ENCODE measurements around the gene C1QTNF6.

The C1QTNF6 gene

GRCh38 chr22:37209140-37209845, 21.2 kb upstream of the C1QTNF6 start:
- Histone ChIP-seq H3K27me3 (ENCODE audit: insufficient read depth, low read length, poor library complexity, severe bottlenecking) (no peaks in the 10 kb centered on the region), H3K4me1 (ENCODE audit: insufficient read depth, low read length, poor library complexity, severe bottlenecking) (peaks cover 3% of the 10 kb centered on the region), H4K20me1 (ENCODE audit: insufficient read depth, low read length, poor library complexity, severe bottlenecking) (no peaks in the 10 kb centered on the region), H3K9me3 (ENCODE audit: insufficient read depth, low read depth, low read length) (no peaks in the 10 kb centered on the region), H3K4me2 (ENCODE audit: low read depth, low read length, poor library complexity, severe bottlenecking) (no peak overlapping the region), H3K36me3 (ENCODE audit: insufficient read depth, low read length) (no peaks in the 10 kb centered on the region), H3K9me2 (replicated peaks; ENCODE audit: low read depth, low read length) (no peaks in the 10 kb centered on the region), H3K9ac (ENCODE audit: low read depth, low read length, poor library complexity, severe bottlenecking) (no peak overlapping the region), H3F3A (ENCODE audit: low read depth) (no peaks in the 10 kb centered on the region), H2AFZ (ENCODE audit: low read length) (no peak overlapping the region), H3K4me3 (ENCODE audit: low read length, poor library complexity, severe bottlenecking) (no peak overlapping the region), H3K79me2 (ENCODE audit: insufficient read depth, low read length) (no peaks in the 10 kb centered on the region)
- TF ChIP-seq CTCF (conservative IDR thresholded peaks at IDR 0.05; ENCODE audit: low read length) (no peak), EZH2phosphoT487 (IDR thresholded peaks at IDR 0.05; ENCODE audit: borderline replicate concordance) (no peak)

- Histone ChIP-seq H3K4me3 (ENCODE audit: low read length, poor library complexity, severe bottlenecking) (no peak overlapping the region), H4K20me1 (ENCODE audit: insufficient read depth, low read length, poor library complexity, severe bottlenecking) (no peaks in the 10 kb centered on the region), H3K9ac (ENCODE audit: low read depth, low read length, poor library complexity, severe bottlenecking) (no peak overlapping the region), H3K36me3 (ENCODE audit: insufficient read depth, low read length) (no peaks in the 10 kb centered on the region), H3K4me2 (ENCODE audit: low read depth, low read length, poor library complexity, severe bottlenecking) (no peak overlapping the region), H2AFZ (ENCODE audit: low read length) (no peak overlapping the region), H3K9me3 (ENCODE audit: insufficient read depth, low read depth, low read length) (no peaks in the 10 kb centered on the region), H3K79me2 (ENCODE audit: insufficient read depth, low read length) (no peaks in the 10 kb centered on the region), H3K27me3 (ENCODE audit: insufficient read depth, low read length, poor library complexity, severe bottlenecking) (no peaks in the 10 kb centered on the region), H3K9me2 (replicated peaks; ENCODE audit: low read depth, low read length) (no peaks in the 10 kb centered on the region), H3K4me1 (ENCODE audit: insufficient read depth, low read length, poor library complexity, severe bottlenecking) (peaks cover 3% of the 10 kb centered on the region), H3F3A (ENCODE audit: low read depth) (no peaks in the 10 kb centered on the region)
- TF ChIP-seq CTCF (conservative IDR thresholded peaks at IDR 0.05; ENCODE audit: low read length) = no peak
- TF ChIP-seq EZH2phosphoT487 (IDR thresholded peaks at IDR 0.05; ENCODE audit: borderline replicate concordance) = no peak
Observed at GRCh38 chr22:37208401-37209139, 20.5 kb upstream of the C1QTNF6 start.

- H3K9ac ChIP-seq (ENCODE audit: low read depth, low read length, poor library complexity, severe bottlenecking) = no peak overlapping the region
Observed at GRCh38 chr22:37207981-37208380, 19.9 kb upstream of the C1QTNF6 start.

More at GRCh38 chr22:37207981-37208380, 19.9 kb upstream of the C1QTNF6 start:
- H3K4me3 ChIP-seq (ENCODE audit: low read length, poor library complexity, severe bottlenecking) = no peak overlapping the region
- H3K27me3 ChIP-seq (ENCODE audit: insufficient read depth, low read length, poor library complexity, severe bottlenecking) = no peaks in the 10 kb centered on the region
- H3K79me2 ChIP-seq (ENCODE audit: insufficient read depth, low read length) = no peaks in the 10 kb centered on the region
- H4K20me1 ChIP-seq (ENCODE audit: insufficient read depth, low read length, poor library complexity, severe bottlenecking) = no peaks in the 10 kb centered on the region
- no peaks in the 10 kb centered on the region for H3K36me3 ChIP-seq (ENCODE audit: insufficient read depth, low read length)
- H2AFZ ChIP-seq (ENCODE audit: low read length) = no peak overlapping the region
- no peak for TF ChIP-seq CTCF (conservative IDR thresholded peaks at IDR 0.05; ENCODE audit: low read length)
- no peak for TF ChIP-seq EZH2phosphoT487 (IDR thresholded peaks at IDR 0.05; ENCODE audit: borderline replicate concordance)
- H3K9me2 ChIP-seq (replicated peaks; ENCODE audit: low read depth, low read length) = no peaks in the 10 kb centered on the region
- no peak overlapping the region for H3K4me2 ChIP-seq (ENCODE audit: low read depth, low read length, poor library complexity, severe bottlenecking)
- H3K9me3 ChIP-seq (ENCODE audit: insufficient read depth, low read depth, low read length) = no peaks in the 10 kb centered on the region
- no peaks in the 10 kb centered on the region for H3F3A ChIP-seq (ENCODE audit: low read depth)
- H3K4me1 ChIP-seq (ENCODE audit: insufficient read depth, low read length, poor library complexity, severe bottlenecking) = peaks cover 3% of the 10 kb centered on the region

Measured in Loucy (cell line).